Subcutaneous adipose tissue (tissue), 4 donors: ENCODE measurements around the gene AGAP1. TPM values are rescaled to one million over a fixed set of nuclear protein-coding genes. Genes with fewer than 3 reads are reported as not detected.

Experiments
- total RNA-seq, 4 donors: library from RNA; depleted of rRNA; stranded (reverse); fragments of >200 nt; gene quantifications; one replicate each; pipeline ENCODE4 v1.1.0, GENCODE V29; 2016
- TF ChIP-seq, protein P1 (sequence below): fragments of 450-650 bp; IDR thresholded peaks from one replicate; pipeline ENCODE4 v1.5.1; 2016; ENCODE audit warnings: low read depth, mild to moderate bottlenecking, control low read depth, antibody characterized with exemption, moderate library complexity

Gene AGAP1
- total RNA-seq, 4 donors from 2014 or later, result 13.6 to 26.3 (median 23.6) TPM

DNA sequence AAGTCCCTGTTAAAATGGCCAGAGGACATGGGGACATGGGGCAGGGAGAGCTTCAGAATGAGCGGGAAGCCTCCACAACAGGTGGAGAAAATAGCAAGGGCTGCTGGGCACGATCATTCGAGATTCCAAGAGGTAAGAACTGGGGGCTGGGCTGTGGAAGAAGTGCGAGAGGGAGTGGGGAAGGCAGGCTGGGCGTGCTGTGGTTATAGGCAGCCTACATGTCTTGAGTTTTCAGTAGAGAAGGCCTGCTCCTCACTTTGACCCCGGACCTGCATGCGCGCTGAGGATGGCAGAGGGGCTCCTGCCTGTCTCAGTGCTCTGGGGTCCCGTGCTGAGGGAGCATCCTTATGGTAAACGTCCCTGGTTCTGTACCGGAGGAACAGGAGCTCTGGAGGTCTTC, 115.5 kb downstream of the AGAP1 start:
- TF ChIP-seq, protein P1, sequence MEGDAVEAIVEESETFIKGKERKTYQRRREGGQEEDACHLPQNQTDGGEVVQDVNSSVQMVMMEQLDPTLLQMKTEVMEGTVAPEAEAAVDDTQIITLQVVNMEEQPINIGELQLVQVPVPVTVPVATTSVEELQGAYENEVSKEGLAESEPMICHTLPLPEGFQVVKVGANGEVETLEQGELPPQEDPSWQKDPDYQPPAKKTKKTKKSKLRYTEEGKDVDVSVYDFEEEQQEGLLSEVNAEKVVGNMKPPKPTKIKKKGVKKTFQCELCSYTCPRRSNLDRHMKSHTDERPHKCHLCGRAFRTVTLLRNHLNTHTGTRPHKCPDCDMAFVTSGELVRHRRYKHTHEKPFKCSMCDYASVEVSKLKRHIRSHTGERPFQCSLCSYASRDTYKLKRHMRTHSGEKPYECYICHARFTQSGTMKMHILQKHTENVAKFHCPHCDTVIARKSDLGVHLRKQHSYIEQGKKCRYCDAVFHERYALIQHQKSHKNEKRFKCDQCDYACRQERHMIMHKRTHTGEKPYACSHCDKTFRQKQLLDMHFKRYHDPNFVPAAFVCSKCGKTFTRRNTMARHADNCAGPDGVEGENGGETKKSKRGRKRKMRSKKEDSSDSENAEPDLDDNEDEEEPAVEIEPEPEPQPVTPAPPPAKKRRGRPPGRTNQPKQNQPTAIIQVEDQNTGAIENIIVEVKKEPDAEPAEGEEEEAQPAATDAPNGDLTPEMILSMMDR, result no peak

DNA sequence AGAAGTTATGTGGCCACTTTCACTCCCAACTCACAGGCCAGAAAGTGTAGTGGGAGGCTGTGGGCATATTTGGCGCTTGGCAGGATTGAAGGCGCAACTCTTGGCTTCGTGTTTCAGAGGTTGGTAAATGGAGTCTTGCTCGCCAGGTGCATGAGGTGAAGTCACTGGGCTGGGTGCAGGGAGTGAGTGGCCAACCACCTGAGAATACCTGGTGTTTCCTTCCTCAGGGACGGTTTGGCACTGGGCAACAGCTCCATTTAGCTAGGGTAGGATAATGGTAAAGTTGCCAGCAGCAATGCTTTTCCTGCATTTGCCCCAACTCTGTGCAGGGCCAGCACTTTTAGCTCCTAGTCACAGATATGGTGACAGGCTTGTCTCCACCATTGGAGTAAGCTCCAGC, 115.9 kb downstream of the AGAP1 start:
- TF ChIP-seq, protein P1, result no peak

DNA sequence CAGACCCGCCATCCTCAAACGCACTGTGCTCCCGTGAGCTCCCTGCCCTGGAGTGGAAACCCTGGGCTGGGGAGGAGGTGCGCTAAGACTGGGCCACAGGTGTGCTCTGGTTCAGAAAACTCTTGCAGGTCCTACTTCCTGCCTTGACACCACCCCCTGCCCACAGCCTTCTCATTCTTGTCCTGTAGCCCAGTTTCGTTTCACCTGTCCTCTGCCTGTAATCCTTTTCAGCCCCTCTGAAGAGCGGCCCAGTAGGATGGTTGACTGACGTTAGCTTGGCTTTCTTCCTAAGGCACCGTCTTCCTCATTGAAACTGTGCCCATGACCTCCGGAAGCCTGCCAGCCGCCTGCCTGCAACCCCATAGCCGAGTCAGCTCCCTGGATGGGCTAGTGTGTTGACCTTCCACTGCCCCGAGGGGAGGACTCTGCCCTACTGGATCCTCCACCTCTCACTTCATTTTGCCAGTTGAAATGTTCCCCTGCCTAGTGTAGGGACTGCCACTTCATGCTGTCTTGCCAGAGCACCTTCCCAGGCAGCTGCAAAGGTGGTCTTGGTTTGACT, 116.9 kb downstream of the AGAP1 start:
- TF ChIP-seq, protein P1, result no peak

DNA sequence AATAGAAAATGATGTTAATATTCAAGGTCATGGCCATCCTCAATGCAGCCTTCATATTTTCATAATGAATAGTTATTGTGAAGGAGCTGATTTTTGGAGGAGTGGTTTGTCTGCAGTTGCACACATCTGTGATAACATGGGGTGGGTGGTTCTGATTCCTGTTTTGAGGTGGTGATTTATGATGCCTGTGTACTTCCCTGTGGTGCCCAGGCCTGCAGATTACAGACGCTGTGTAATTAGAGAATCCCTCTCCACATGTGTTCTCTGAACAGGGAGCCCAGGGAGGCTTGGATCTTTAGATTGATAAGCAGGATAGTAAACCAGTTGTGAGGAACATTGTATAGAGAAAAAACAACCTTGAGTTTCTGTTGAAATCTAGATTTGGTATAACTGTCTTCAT, 117.5 kb downstream of the AGAP1 start:
- TF ChIP-seq, protein P1, result no peak

DNA sequence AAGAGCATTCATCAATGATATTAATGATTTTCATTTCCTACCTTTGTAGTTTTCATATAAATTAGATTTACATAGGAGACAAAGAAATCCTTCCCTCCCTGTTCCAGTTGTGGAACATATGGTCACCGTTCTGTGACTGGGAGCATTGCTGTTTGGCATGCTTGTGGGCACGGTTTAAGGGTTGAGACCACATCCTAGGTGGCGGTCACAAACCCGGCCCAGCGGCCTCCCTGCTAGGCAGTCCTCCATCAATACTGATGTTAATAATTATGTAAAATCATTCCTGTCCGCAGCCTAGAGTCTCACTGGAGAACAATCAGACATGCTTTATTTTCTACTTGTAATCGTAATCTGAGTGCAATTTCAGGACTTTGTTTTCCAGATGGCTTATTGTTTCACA, 117.9 kb downstream of the AGAP1 start:
- TF ChIP-seq, protein P1, result no peak

DNA sequence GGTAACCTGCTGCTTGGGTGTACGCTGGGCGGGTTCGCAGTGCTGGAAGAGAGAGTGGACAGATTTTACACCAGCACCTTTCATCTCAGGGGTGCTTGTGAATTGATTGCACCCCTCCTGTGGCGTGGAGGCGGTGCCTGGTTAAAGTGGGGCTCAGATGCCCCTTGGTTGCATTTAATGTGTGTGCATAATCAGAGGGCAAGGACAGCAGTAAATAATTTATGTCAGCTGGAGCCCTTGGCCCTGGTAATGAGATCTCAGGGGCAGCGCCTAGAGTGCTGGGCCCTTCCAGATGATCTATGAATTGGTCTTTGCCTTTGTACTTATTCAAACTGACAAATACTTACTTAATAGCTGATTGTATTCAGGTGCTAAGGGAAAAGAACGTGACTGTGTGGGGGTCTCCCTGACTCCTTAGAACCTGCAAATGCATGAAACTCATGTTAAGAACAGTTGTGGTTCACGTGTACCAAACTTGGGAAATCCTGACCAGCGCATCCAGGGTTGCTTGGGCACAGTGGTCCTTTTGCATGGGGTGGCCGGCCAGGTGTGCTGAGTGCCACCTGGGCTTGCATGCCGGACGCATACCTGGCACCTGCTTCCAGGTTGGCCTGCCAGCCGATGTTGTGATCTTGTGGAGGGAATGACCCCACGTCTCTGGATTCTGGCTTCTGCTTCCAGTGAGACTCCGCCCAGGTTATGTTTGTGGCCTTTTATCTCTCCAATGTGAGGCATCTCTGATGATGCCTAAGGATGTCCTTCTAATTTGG, 118.5 kb downstream of the AGAP1 start:
- TF ChIP-seq, protein P1, result no peak

DNA sequence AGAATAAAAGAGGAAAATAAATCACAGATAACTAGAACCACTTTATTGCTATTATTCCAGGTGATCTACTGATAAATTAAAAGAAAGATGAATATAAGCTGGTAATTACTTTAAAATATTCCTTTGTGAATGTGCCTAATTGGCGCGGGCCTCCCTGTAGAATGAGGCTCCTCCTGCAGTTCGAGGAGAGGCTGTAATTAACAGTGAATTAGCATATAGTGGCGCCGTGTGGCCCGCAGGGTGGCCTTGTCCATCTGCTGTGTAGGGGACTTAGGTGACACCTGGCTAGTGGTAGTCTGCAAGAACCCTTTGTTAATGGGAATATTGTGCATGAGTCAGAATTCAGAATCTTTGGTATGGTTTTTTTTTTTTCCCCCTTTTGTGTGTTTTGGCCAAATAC, 119.8 kb downstream of the AGAP1 start:
- TF ChIP-seq, protein P1, result no peak
